ENCODE data around the gene PAK1.
"Not testable (repeated sequence)": the region's sequence is repeated elsewhere in the genome, so short reads cannot be mapped to it uniquely, and the experiment has no call there.

Gene PAK1

GRCh38 chr11:77402218-77402556 is 71.7 kb downstream of the PAK1 start:
- no peak for DNase-seq (ENCODE audit: low read depth, low spot score)

GRCh38 chr11:77401486-77402217 is 72.2 kb downstream of the PAK1 start:
- no peak for DNase-seq (ENCODE audit: low read depth, low spot score)

GRCh38 chr11:77400775-77401449 is 73.0 kb downstream of the PAK1 start:
- DNase-seq (ENCODE audit: low read depth, low spot score) = no peak

GRCh38 chr11:77400271-77400670 is 73.6 kb downstream of the PAK1 start:
- DNase-seq (ENCODE audit: low read depth, low spot score) = no peak

GRCh38 chr11:77397631-77398030 is 76.3 kb downstream of the PAK1 start:
- DNase-seq (ENCODE audit: low read depth, low spot score) = no peak

GRCh38 chr11:77396911-77397310 is 77.0 kb downstream of the PAK1 start:
- no peak for DNase-seq (ENCODE audit: low read depth, low spot score)

- no peak for DNase-seq (ENCODE audit: low read depth, low spot score)
These were observed 77.6 kb downstream of the PAK1 start for GRCh38 chr11:77396305-77396704.

- DNase-seq (ENCODE audit: low read depth, low spot score) = no peak
These were observed 78.3 kb downstream of the PAK1 start for GRCh38 chr11:77395460-77396173.

GRCh38 chr11:77392842-77393241 is 81.1 kb downstream of the PAK1 start:
- DNase-seq (ENCODE audit: low read depth, low spot score) = no peak

- no peak for DNase-seq (ENCODE audit: low read depth, low spot score)
These were observed 86.2 kb downstream of the PAK1 start for GRCh38 chr11:77387701-77388100.

- DNase-seq (ENCODE audit: low read depth, low spot score) = peak; percentile 25
These were observed 87.7 kb downstream of the PAK1 start for GRCh38 chr11:77386178-77386577.

GRCh38 chr11:77385255-77385771 is 88.6 kb downstream of the PAK1 start:
- not testable (repeated sequence) for DNase-seq (ENCODE audit: low read depth, low spot score)

- no peak for DNase-seq (ENCODE audit: low read depth, low spot score)
These were observed 89.3 kb downstream of the PAK1 start for GRCh38 chr11:77384571-77384970.

- not testable (repeated sequence) for DNase-seq (ENCODE audit: low read depth, low spot score)
These were observed 90.5 kb downstream of the PAK1 start for GRCh38 chr11:77383349-77383748.

GRCh38 chr11:77381729-77382665 is 91.9 kb downstream of the PAK1 start:
- DNase-seq (ENCODE audit: low read depth, low spot score) = no peak

GRCh38 chr11:77379934-77380333 is 94.0 kb downstream of the PAK1 start:
- no peak for DNase-seq (ENCODE audit: low read depth, low spot score)

GRCh38 chr11:77379253-77379652 is 94.6 kb downstream of the PAK1 start:
- no peak for DNase-seq (ENCODE audit: low read depth, low spot score)

- no peak for DNase-seq (ENCODE audit: low read depth, low spot score)
These were observed 96.2 kb downstream of the PAK1 start for GRCh38 chr11:77377734-77378133.

- peak; percentile 39 for DNase-seq (ENCODE audit: low read depth, low spot score)
These were observed 98.8 kb downstream of the PAK1 start for GRCh38 chr11:77375107-77375506.

GRCh38 chr11:77374611-77375031 is 99.3 kb downstream of the PAK1 start:
- DNase-seq (ENCODE audit: low read depth, low spot score) = no peak

GRCh38 chr11:77374108-77374507 is 99.8 kb downstream of the PAK1 start:
- peak; percentile 27 for DNase-seq (ENCODE audit: low read depth, low spot score)
